Keratinocyte (primary cell): ENCODE results near the gene FBLIM1.

Experiments
- CTCF ChIP-seq, 3 experiments: IDR thresholded peaks in 1 of 3; conservative IDR thresholded peaks in 1 of 3; optimal IDR thresholded peaks in 1 of 3; 2 replicates in 2 of 3; 3 replicates in 1 of 3; pipeline versions ENCODE3 to v1.5.1; 2011; ENCODE audit warnings: low read length in 3 of 3, mild to moderate bottlenecking in 3 of 3, moderate library complexity in 2 of 3, control low read depth in 1 of 3, inconsistent platforms in 1 of 3; ENCODE audit not compliant: insufficient read depth in 2 of 3; ENCODE audit errors: extremely low read depth in 1 of 3
- EZH2 ChIP-seq: IDR thresholded peaks from one replicate; pipeline ENCODE4 v1.6.1; 2012; ENCODE audit warnings: inconsistent platforms, mild to moderate bottlenecking, low read length, moderate library complexity

- no peak for TF ChIP-seq CTCF (optimal IDR thresholded peaks at IDR 0.05 in 1 of 3, IDR thresholded peaks at IDR 0.05 in 1 of 3, conservative IDR thresholded peaks at IDR 0.05 in 1 of 3; ENCODE audit: extremely low read depth in 1 of 3, insufficient read depth in 2 of 3, low read length in 3 of 3)
- no peak for TF ChIP-seq EZH2
Observed at GRCh38 chr1:15742339-15742801, 16.2 kb upstream of the FBLIM1 start, which contains the start of gene TMEM82.
